Neural cell (in vitro differentiated cells): ENCODE measurements around the gene HOATZ.

Experiments
- MXI1 ChIP-seq: fragments of 450-650 bp; conservative IDR thresholded peaks from 2 replicates; pipeline ENCODE4 v1.6.1; 2014; ENCODE audit warnings: antibody characterized with exemption, mild to moderate bottlenecking; ENCODE audit not compliant: poor library complexity, severe bottlenecking
- TF ChIP-seq, protein P1 (sequence below): fragments of 450-650 bp; IDR thresholded peaks from 2 replicates; pipeline ENCODE4 v1.5.1; 2014; ENCODE audit warnings: antibody characterized with exemption, mild to moderate bottlenecking, moderate library complexity; ENCODE audit not compliant: poor library complexity, severe bottlenecking

DNA sequence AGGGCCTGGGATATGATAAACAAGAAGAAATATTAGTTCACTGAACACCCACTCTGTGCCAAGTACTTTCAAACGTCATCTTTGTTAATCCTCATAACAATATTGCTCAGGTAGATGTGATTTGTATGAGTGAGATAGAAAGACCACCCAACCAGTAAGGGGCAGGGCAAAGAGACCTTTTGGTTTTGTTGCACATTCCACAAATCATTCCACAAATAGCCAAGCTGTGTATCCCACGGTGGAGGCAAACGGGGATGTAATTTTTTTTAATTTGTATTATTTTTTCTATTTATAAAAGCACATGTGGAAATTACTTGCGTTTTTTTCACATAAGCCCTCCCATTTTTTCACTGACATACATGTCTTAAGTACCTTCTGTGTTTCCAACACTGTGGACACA, 54.9 kb downstream of the HOATZ start:
- TF ChIP-seq, protein P1, sequence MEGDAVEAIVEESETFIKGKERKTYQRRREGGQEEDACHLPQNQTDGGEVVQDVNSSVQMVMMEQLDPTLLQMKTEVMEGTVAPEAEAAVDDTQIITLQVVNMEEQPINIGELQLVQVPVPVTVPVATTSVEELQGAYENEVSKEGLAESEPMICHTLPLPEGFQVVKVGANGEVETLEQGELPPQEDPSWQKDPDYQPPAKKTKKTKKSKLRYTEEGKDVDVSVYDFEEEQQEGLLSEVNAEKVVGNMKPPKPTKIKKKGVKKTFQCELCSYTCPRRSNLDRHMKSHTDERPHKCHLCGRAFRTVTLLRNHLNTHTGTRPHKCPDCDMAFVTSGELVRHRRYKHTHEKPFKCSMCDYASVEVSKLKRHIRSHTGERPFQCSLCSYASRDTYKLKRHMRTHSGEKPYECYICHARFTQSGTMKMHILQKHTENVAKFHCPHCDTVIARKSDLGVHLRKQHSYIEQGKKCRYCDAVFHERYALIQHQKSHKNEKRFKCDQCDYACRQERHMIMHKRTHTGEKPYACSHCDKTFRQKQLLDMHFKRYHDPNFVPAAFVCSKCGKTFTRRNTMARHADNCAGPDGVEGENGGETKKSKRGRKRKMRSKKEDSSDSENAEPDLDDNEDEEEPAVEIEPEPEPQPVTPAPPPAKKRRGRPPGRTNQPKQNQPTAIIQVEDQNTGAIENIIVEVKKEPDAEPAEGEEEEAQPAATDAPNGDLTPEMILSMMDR, result no peak
- TF ChIP-seq MXI1, result no peak
